ENCODE measurements around the gene EYA2.

DNA sequence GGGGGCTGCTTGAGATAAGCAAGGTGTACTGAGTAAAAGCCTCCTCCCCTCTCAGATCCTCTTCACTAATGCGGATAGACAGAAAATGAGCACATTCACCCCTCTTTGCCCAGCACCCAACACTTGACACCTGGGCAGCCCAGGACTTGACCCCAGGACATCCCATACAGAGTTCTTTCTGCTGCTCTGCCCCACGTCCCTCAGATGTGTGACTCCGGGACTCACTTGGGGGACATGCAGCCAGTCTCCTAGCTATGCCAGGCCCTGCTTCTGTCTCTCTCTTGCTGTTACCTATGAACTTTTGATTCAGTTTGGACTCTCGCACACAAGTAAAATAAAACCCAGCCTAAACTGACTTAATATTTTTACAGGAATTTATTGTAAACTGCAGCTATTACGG is 159.9 kb downstream of the EYA2 start:
- no peak for TF ChIP-seq CTCF (conservative IDR thresholded peaks at IDR 0.05 in 1 of 2, IDR thresholded peaks at IDR 0.05 in 1 of 2; ENCODE audit: extremely low read depth in 1 of 2, insufficient read depth in 1 of 2, low read depth in 1 of 2, low read length in 2 of 2)
- TF ChIP-seq EZH2 (IDR thresholded peaks at IDR 0.05; ENCODE audit: borderline replicate concordance, low read length), result no peak

All from mammary epithelial cell (primary cell).